Measurements from ENCODE around the gene NMNAT2.

GRCh38 chr1:183435497-183435896, 17.3 kb upstream of the NMNAT2 start:
- TF ChIP-seq CTCF (conservative IDR thresholded peaks at IDR 0.05; ENCODE audit: low read length) (no peak), EZH2phosphoT487 (IDR thresholded peaks at IDR 0.05; ENCODE audit: borderline replicate concordance, low read depth, low read length) (no peak)

Measured in OCI-LY7 (cell line).